Measurements from ENCODE around the gene PSMA3.

PSMA3 gene

DNA sequence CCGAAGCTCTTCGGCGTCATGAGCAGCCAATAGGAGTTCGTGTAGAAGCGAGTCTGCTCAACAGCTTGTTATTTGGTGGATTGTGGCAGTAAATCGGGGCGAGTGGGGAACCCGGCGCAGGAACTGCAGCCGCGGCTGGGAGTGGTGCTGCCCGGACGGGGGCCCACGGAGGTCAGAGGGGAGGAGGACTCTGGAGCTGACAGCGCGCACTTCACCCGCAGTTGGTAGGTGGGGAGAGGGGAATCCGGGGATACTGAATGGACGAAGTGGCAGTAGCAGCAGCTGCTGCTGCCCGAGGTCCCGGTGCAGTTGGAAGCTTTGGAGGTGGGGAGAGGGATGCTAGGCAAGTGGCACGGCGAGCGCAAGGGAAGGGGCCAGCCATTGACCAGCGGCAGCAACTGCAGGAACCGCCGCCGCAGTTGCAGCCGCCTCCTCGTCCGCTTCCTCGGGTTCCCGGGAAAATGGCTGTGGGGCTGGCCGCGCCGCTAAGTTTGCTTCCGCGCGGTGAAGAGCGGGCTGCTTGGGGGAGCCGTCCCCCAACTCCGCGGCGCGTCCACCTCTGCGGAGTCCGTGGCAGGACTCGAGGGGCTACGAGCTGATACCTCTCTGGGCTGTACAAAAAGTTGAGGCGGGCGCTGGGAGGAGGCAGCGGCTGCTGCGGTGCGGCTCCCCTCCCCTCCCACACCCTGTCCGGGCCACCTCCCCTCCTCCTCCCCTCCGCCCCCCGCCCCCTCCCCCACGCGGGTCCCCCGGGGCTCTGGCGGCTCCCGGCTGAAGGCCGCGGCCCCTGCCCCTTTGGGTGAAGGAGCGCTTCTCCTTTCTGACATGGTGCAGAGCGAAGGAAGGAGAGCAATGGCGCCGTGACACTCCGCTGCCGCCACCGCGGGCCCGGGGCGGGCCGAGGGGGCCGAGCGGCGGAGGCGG lies 54.1 kb downstream of the PSMA3 start, which contains the start of gene ARID4A:
Gene ARID4A, plus strand, starts transcription at position 79 of the 924 bp plus-strand sequence. CDS start 1,300 bp downstream, outside the sequence.
- H3K27me3 ChIP-seq (ENCODE audit: insufficient read depth, low read length, poor library complexity, severe bottlenecking): no peaks in the 10 kb centered on the region
- peak within 1 kb of the TSS; percentile 81 for H3K9ac ChIP-seq (ENCODE audit: low read depth, low read length, poor library complexity, severe bottlenecking)
- peak within 1 kb of the TSS; percentile 90 for H3K4me3 ChIP-seq (ENCODE audit: low read length, poor library complexity, severe bottlenecking)
- H3K9me2 ChIP-seq (replicated peaks; ENCODE audit: low read depth, low read length): no peaks in the 10 kb centered on the region
- TF ChIP-seq CTCF (conservative IDR thresholded peaks at IDR 0.05; ENCODE audit: low read length): no peak
- TF ChIP-seq EZH2phosphoT487 (IDR thresholded peaks at IDR 0.05; ENCODE audit: borderline replicate concordance): no peak
- H2AFZ ChIP-seq (ENCODE audit: low read length): peak within 1 kb of the TSS; percentile 90
- peaks cover 37% of the 10 kb centered on the region for H3K4me1 ChIP-seq (ENCODE audit: insufficient read depth, low read length, poor library complexity, severe bottlenecking)
- no peaks in the 10 kb centered on the region for H3F3A ChIP-seq (ENCODE audit: low read depth)
- peak within 1 kb of the TSS; percentile 96 for H3K4me2 ChIP-seq (ENCODE audit: low read depth, low read length, poor library complexity, severe bottlenecking)
- H3K36me3 ChIP-seq (ENCODE audit: insufficient read depth, low read length): peaks cover 13% of the 10 kb centered on the region; the same call in 1 of the 2 replicates
- peaks cover 83% of the 10 kb centered on the region for H3K79me2 ChIP-seq (ENCODE audit: insufficient read depth, low read length)
- H4K20me1 ChIP-seq (ENCODE audit: insufficient read depth, low read length, poor library complexity, severe bottlenecking): peaks cover 60% of the 10 kb centered on the region
- no peaks in the 10 kb centered on the region for H3K9me3 ChIP-seq (ENCODE audit: insufficient read depth, low read depth, low read length)

DNA sequence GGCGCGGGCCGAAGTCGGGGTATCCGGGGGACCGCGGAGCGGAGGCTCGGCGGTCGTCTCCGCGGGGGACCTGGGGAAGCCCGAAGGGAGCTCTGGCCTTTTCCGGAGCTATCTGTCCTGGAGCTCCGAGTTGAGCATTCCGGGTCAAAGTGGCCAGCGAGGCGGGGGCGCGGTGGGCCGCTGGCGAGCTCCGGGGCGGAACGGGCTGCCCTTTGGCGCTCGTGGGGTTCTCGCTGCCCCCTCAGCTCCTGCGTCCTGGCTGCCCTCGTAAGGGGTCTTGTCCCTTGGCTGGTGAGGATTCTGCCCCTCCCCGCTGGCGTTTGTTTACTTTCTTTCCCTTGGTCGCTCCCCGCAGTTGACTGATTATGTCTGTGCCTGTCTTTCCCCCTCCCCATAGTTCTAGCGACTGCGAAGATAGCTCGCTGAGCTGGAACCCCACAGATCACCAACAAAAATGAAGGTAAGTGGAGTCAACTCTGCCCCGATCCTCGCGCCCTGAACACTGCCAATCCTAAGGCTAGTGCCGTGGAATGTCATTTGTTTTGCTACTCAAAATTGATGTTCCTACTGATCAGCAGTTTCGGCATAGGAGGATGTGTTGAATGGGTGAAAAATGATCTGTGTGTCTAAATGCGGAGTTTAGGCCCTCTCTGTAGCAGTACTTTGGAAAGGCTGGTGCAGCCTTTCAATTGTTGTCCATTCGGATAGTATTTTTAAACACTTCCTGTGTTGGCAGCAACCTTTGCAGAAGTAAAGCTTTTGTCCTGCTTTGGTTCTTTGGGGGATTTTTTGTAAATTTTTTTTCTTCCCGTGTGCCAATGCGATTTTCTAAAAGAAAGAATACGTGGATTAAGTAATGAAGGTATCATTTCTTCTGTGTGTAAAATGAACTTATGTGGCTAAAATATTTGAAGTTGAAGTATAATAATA lies 55.0 kb downstream of the PSMA3 start:
- peaks cover 80% of the 10 kb centered on the region for H3K79me2 ChIP-seq (ENCODE audit: insufficient read depth, low read length)
- H3K36me3 ChIP-seq (ENCODE audit: insufficient read depth, low read length): peaks cover 18% of the 10 kb centered on the region; the same call in 1 of the 2 replicates
- no peaks in the 10 kb centered on the region for H3K9me2 ChIP-seq (replicated peaks; ENCODE audit: low read depth, low read length)
- H3K4me3 ChIP-seq (ENCODE audit: low read length, poor library complexity, severe bottlenecking): peak overlapping the region; percentile 90
- H3K9me3 ChIP-seq (ENCODE audit: insufficient read depth, low read depth, low read length): no peaks in the 10 kb centered on the region
- TF ChIP-seq CTCF (conservative IDR thresholded peaks at IDR 0.05; ENCODE audit: low read length) (no peak), EZH2phosphoT487 (IDR thresholded peaks at IDR 0.05; ENCODE audit: borderline replicate concordance) (no peak)
- peak overlapping the region; percentile 57; the same call in 1 of the 2 replicates for H2AFZ ChIP-seq (ENCODE audit: low read length)
- H3K27me3 ChIP-seq (ENCODE audit: insufficient read depth, low read length, poor library complexity, severe bottlenecking): no peaks in the 10 kb centered on the region
- H3K4me1 ChIP-seq (ENCODE audit: insufficient read depth, low read length, poor library complexity, severe bottlenecking): peaks cover 29% of the 10 kb centered on the region
- peak overlapping the region; percentile 75 for H3K9ac ChIP-seq (ENCODE audit: low read depth, low read length, poor library complexity, severe bottlenecking)
- no peaks in the 10 kb centered on the region for H3F3A ChIP-seq (ENCODE audit: low read depth)
- peaks cover 51% of the 10 kb centered on the region for H4K20me1 ChIP-seq (ENCODE audit: insufficient read depth, low read length, poor library complexity, severe bottlenecking)
- peak overlapping the region; percentile 72 for H3K4me2 ChIP-seq (ENCODE audit: low read depth, low read length, poor library complexity, severe bottlenecking)

DNA sequence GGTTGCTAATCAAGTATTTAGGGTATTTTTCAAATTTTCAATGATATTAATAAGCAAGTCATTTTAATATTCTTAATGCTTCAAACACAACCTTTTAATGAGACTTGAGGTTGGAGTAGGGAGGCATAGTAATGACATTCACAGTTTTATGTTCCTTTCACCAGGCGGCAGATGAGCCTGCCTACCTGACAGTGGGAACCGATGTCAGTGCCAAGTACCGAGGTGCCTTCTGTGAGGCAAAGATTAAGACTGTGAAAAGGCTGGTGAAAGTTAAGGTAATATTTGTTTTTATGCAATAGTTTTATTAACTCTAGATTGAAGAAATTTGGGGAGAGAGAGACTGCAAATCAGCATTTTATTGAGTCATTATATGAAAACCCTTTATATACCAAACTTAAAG lies 56.8 kb downstream of the PSMA3 start:
- peaks cover 35% of the 10 kb centered on the region for H3K36me3 ChIP-seq (ENCODE audit: insufficient read depth, low read length)
- no peak overlapping the region for H3K9ac ChIP-seq (ENCODE audit: low read depth, low read length, poor library complexity, severe bottlenecking)
- H3K79me2 ChIP-seq (ENCODE audit: insufficient read depth, low read length): peaks cover 75% of the 10 kb centered on the region
- peaks cover 21% of the 10 kb centered on the region for H3K4me1 ChIP-seq (ENCODE audit: insufficient read depth, low read length, poor library complexity, severe bottlenecking)
- peak overlapping the region; percentile 90 for H3K4me3 ChIP-seq (ENCODE audit: low read length, poor library complexity, severe bottlenecking)
- no peaks in the 10 kb centered on the region for H3K9me3 ChIP-seq (ENCODE audit: insufficient read depth, low read depth, low read length)
- no peaks in the 10 kb centered on the region for H3K27me3 ChIP-seq (ENCODE audit: insufficient read depth, low read length, poor library complexity, severe bottlenecking)
- H3F3A ChIP-seq (ENCODE audit: low read depth): no peaks in the 10 kb centered on the region
- H3K9me2 ChIP-seq (replicated peaks; ENCODE audit: low read depth, low read length): no peaks in the 10 kb centered on the region
- peaks cover 41% of the 10 kb centered on the region for H4K20me1 ChIP-seq (ENCODE audit: insufficient read depth, low read length, poor library complexity, severe bottlenecking)
- H2AFZ ChIP-seq (ENCODE audit: low read length): no peak overlapping the region
- H3K4me2 ChIP-seq (ENCODE audit: low read depth, low read length, poor library complexity, severe bottlenecking): peak overlapping the region; percentile 72
- TF ChIP-seq EZH2phosphoT487 (IDR thresholded peaks at IDR 0.05; ENCODE audit: borderline replicate concordance) (no peak), CTCF (conservative IDR thresholded peaks at IDR 0.05; ENCODE audit: low read length) (no peak)

Data from Loucy (cell line).